NCI-H1436 (cell line): Measurements from ENCODE around the gene ALS2.
"Not testable (repeated sequence)": the region's sequence is repeated elsewhere in the genome, so short reads cannot be mapped to it uniquely, and the experiment has no call there.

Experiments used
- DNase-seq: peaks from one replicate; lab custom pipeline; 2025; lab: John Stamatoyannopoulos, UW

Gene ALS2

GRCh38 chr2:201794294-201794693 is 13.6 kb upstream of the ALS2 start:
- DNase-seq, result no peak

DNA sequence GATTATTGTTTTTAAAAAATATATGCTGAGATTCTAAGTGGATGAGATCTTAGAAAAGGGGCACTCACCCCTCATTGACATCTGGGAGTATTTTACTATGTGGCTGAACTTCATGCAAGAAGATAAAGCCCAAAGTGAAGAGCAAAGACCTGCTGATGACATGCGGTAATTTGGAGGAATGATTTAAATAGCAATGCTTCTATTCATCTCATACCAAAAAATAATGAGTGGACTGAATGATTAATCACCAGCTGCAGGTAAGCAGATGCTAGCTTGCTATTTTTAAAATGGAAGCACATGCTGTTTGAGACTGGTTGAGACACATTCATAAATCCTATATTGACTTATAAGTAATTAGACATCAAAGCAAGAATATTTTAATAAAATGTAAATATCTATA is 12.9 kb upstream of the ALS2 start:
- DNase-seq, result no peak

DNA sequence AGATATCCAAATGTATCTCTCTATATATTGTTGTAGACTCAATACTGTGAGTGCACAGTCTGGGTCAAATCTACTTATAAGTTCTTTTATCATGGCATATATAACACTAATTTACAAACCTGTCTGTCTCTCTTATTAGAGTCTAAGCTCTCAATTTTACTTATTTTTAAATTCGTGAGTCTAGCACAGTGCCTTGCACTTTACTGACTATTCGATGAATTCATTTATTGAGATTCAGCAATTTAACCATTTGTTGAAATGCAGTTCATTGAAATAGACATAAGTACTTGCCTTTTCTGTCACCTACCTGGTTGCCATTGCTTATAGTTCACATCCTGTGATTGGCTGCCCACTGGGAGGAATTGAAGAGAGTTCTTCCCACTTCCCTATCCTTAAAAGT is 10.3 kb upstream of the ALS2 start:
- DNase-seq, result no peak

- DNase-seq, result no peak
These were observed 9.6 kb upstream of the ALS2 start for GRCh38 chr2:201790291-201790690.

DNA sequence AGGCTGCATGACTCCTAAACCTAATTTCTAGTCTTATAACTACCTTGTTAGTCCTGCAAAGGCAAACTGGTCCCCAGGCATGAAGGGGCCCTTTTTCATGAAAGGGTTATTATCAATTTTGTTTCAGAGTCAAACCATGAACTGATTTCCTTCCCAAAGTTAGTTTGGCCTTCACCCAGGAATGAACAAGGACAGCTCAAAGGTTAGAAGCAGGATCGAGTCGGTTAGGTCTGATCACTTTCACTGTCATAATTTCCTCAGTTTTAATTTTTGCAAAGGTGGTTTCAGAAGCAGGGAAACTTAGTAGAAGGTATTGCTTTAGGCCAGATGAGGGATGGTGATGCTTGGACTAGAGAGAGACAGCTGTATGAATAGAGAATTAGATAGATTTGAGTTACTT is 8.7 kb upstream of the ALS2 start:
- DNase-seq, result no peak

GRCh38 chr2:201788371-201788770 is 7.6 kb upstream of the ALS2 start:
- no peak for DNase-seq

GRCh38 chr2:201786471-201786870 is 5.7 kb upstream of the ALS2 start:
- no peak for DNase-seq

GRCh38 chr2:201785135-201785534 is 4.4 kb upstream of the ALS2 start:
- DNase-seq, result no peak

GRCh38 chr2:201784563-201784962 is 3.8 kb upstream of the ALS2 start:
- DNase-seq, result no peak

DNA sequence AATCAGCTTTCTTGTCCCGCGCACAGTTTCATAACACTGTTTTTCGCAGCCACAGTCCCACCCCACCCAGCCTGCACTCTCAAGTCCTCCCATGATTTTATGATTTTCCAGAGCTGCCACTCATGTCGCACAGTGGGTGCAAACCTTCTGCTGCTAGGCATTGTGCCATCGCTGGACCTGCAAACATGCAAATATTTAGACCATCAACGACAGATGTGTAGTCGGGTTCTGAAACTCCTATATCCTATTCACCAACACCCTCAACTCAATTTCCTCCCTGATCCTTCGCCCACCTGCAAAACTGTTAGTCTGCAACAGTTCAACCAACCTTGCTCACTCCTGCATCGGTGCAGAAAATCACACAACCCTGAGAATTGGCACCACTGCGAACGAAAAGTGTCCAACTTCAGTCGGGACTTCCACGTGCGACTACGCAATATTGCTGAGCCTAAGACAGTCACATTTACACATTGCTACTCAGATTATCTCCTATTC is 871 bp upstream of the ALS2 start:
- DNase-seq, result no peak

GRCh38 chr2:201779901-201780673 is 646 bp downstream of the ALS2 start:
- no peak for DNase-seq

- DNase-seq, result no peak
These were observed 2.9 kb downstream of the ALS2 start for GRCh38 chr2:201777869-201778268.

GRCh38 chr2:201777043-201777442 is 3.7 kb downstream of the ALS2 start:
- DNase-seq, result no peak

GRCh38 chr2:201775326-201775725 is 5.4 kb downstream of the ALS2 start:
- DNase-seq, result no peak

DNA sequence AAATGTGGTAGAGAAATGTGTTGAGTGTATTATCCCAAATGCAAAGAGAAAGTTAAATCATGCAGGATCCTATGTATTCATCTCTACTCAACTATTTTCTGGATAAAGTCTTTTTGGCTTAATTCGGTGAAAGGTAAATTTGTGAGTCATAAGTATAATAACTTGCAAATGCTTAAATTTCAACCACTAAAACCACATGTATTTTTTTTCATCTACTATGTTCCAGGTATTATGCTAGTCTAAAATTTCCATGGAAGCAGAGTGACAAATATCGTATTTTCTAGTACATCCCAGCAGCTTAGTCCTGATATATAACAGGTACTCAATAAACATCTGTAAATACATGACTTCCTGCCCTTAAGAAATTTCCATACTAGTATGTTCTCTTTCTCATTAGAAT is 6.2 kb downstream of the ALS2 start:
- no peak for DNase-seq

DNA sequence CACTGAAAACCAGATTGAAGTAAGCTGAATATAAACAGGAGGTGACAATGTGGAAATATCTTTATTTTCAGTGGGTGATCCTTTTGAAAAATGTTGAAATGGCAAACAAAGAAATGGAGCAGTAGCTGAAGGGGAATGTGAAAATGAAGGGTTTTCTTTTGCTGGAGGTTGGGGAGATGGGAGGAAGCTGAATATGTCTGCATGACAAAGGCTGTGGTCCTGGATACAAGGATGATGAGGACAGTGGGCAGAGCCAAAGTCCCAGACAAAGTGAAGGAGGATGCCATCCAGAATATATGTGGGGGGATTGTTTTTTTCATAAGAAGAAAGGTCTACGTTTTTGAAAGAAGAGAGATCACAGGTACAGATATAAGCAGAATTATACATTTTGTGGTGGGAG is 6.7 kb downstream of the ALS2 start:
- DNase-seq, result no peak

DNA sequence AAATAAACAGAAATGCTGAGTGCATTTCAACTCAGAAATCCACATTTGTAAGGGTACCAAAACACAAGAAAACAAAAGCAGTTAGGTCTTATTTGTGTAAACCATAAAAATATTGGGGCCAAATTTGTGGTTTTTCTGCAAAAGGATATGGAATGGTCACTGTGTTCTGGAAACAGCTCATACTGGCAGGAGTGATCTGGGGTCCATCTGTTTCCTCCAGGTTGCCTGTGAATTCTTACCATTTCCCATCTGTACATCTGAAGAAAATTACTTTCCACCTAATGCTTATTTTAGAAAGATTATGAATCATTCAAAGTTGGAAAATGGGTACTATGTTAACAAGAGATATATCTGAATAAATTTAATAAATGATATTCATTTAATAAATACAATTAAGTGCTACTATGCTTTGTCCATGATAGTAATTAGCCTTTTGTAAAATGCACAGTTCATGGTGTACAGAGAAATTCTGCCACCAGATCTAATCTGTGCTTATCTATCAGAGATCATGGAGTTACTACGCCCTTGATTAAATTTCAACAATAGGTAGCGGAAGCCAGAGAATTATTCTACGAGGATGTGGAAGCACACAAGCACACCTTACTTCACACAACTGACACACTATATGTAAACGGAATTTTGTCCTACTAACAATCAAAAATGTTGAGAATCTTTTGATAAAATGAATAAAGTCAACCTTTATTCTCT is 10.9 kb downstream of the ALS2 start:
- no peak for DNase-seq

DNA sequence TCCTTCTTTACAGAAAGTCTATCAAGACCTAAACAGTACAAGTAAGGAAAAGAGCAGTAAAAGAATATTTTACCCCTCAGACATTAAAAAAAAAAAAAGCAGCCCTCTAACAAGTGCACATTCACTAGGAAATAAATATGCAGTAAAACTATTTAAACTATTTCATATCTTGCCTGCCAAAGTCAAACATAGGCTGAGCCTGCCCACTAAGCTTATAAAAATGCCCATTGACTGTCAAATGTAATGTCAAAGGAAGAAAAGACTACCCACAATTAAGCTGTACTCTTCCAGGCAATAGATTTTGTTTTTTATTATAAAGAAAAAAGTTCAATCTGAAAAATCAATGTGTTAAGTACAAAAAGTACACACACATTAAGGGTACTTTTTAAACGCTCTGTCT is 11.8 kb downstream of the ALS2 start:
- DNase-seq, result no peak

DNA sequence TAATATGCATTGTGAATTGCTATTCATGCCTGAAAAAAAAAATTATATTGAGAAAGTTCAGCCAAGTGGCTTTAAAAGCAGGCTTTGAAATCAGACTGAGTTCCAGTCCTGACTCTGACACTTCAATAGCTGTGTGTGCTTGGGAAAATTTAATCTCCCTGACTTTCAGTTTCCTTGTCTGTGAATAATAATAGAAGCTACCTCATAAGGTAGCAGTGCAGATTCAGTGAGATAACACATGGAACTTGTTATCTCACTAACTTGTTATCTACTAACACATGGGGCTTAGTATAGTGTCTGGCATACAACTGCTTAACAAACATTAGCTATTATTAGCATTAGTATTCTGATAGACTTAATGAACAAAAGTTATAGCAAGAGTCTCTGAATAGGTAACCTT is 14.9 kb downstream of the ALS2 start:
- no peak for DNase-seq

- not testable (repeated sequence) for DNase-seq
These were observed 16.3 kb downstream of the ALS2 start for GRCh38 chr2:201764469-201764868.

DNA sequence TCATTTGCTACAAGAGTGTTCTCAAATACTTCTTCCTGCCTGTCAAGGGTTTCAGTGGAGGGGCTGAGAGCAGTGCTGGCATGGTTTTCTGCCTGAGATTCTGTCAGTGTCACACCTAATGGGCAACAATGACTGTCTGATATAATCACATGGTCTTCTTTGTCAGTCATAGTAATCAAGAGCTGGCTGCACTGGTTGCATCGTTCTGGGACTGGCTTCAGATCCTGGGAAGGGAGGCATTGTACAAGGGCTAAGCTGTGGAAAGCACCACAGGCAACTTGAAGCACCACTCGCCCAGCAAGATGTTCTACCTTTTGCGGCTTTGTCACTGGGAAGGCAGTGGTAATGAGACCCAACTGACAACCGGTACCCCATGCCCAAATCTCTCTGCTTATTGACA is 19.6 kb downstream of the ALS2 start:
- DNase-seq, result no peak

DNA sequence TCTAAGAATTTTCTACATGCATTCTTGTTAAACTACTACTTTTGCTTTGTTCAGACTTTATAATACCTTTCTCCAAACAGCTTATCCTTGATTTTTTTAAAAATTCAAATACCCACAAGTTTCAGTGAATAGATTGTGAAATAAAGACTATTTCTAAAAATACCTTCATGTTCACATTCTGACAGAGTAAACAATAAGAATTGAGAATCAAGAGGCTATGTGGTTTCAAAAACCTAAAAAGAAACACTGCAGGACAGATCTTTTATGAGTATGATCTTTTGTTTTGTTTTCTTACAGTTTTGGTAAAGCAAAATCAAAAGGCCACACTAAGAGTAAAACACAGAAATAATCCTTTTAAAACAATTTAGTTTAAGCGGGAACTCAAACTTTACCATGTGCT is 21.2 kb downstream of the ALS2 start:
- no peak for DNase-seq

GRCh38 chr2:201758873-201759272 is 21.9 kb downstream of the ALS2 start:
- DNase-seq, result no peak

- DNase-seq, result no peak
These were observed 22.5 kb downstream of the ALS2 start for GRCh38 chr2:201758234-201758633.
